SJSA1 (cell line): Measurements from ENCODE around the gene KRT73. TPM values are rescaled to one million over a fixed set of nuclear protein-coding genes. Genes with fewer than 3 reads are reported as not detected.

Experiments
- DNase-seq, 2 experiments: peaks; one replicate each; pipeline ENCODE4 v3.0.0-alpha.2; 2015 to 2020; ENCODE audit warnings: low spot score in 2 of 2, low read depth in 1 of 2
- H3K27ac ChIP-seq: fragments of 250-450 bp; sonication (Bioruptor Pico); 2 replicates; pipeline ENCODE4 v1.5.1; 2020; ENCODE audit warnings: mild to moderate bottlenecking, moderate library complexity
- H3K27me3 ChIP-seq: fragments of 250-450 bp; sonication (Bioruptor Pico); replicated peaks from 2 replicates; pipeline ENCODE4 v1.5.1; 2020; ENCODE audit warnings: mild to moderate bottlenecking, moderate library complexity
- H3K36me3 ChIP-seq: fragments of 250-450 bp; sonication (Bioruptor Pico); 2 replicates; pipeline ENCODE4 v1.5.1; 2020; ENCODE audit warnings: mild to moderate bottlenecking
- H3K4me1 ChIP-seq: fragments of 250-450 bp; sonication (Bioruptor Pico); replicated peaks from 2 replicates; pipeline ENCODE4 v1.6.1; 2021; ENCODE audit warnings: mild to moderate bottlenecking
- H3K4me3 ChIP-seq: fragments of 250-450 bp; sonication (Bioruptor Pico); 2 replicates; pipeline ENCODE4 v1.5.1; 2020; ENCODE audit warnings: mild to moderate bottlenecking
- H3K9me3 ChIP-seq: fragments of 250-450 bp; sonication (Bioruptor Pico); replicated peaks from 2 replicates; pipeline ENCODE4 v1.5.1; 2020; ENCODE audit warnings: mild to moderate bottlenecking
- total RNA-seq: library from RNA; depleted of rRNA; stranded (reverse); fragments of >200 nt; shearing (Covaris generic); gene quantifications from 2 replicates; pipeline ENCODE4 v1.2.3, GENCODE V29; 2014; rRNA removed

Gene KRT73
- not detected in 2 replicates for total RNA-seq

GRCh38 chr12:52618216-52618615, at the start of gene KRT73:
Gene KRT73, minus strand, starts transcription at chr12:52618559. Its CDS starts 35 bp downstream, at chr12:52618524.
- no peaks in the 10 kb centered on the region for H3K9me3 ChIP-seq
- DNase-seq, result no peak
- peaks cover 44% of the 10 kb centered on the region for H3K27me3 ChIP-seq
- no peaks in the 10 kb centered on the region for H3K36me3 ChIP-seq
- no peak within 1 kb of the TSS for H3K4me3 ChIP-seq
- no peaks in the 10 kb centered on the region for H3K4me1 ChIP-seq
- H3K27ac ChIP-seq, result no peak within 1 kb of the TSS

- Histone ChIP-seq H3K36me3 (peaks cover 45% of the 10 kb centered on the region), H3K9me3 (no peaks in the 10 kb centered on the region; the same call in 1 of the 2 replicates), H3K4me1 (peaks cover 13% of the 10 kb centered on the region), H3K4me3 (no peak overlapping the region), H3K27me3 (no peaks in the 10 kb centered on the region), H3K27ac (no peak overlapping the region)
- DNase-seq, result peak in 1 of 2 experiments; percentile 95
These were observed 49.6 kb upstream of the KRT73 start for GRCh38 chr12:52667931-52668330.

GRCh38 chr12:52667509-52667908, 49.1 kb upstream of the KRT73 start:
- no peaks in the 10 kb centered on the region for H3K27me3 ChIP-seq
- H3K4me1 ChIP-seq, result peaks cover 9% of the 10 kb centered on the region
- H3K9me3 ChIP-seq, result no peaks in the 10 kb centered on the region; the same call in 1 of the 2 replicates
- no peak overlapping the region for H3K4me3 ChIP-seq
- H3K27ac ChIP-seq, result no peak overlapping the region
- H3K36me3 ChIP-seq, result peaks cover 40% of the 10 kb centered on the region
- DNase-seq, result no peak

- DNase-seq, result no peak
- Histone ChIP-seq H3K27me3 (peaks cover 4% of the 10 kb centered on the region; the same call in 1 of the 2 replicates), H3K4me1 (no peaks in the 10 kb centered on the region), H3K4me3 (no peak overlapping the region), H3K9me3 (no peaks in the 10 kb centered on the region; the same call in 1 of the 2 replicates), H3K27ac (no peak overlapping the region), H3K36me3 (peaks cover 34% of the 10 kb centered on the region)
These were observed 48.1 kb upstream of the KRT73 start for GRCh38 chr12:52666471-52666870.

GRCh38 chr12:52663420-52663819, 45.1 kb upstream of the KRT73 start:
- Histone ChIP-seq H3K36me3 (peaks cover 7% of the 10 kb centered on the region), H3K4me3 (no peak overlapping the region), H3K27me3 (peaks cover 12% of the 10 kb centered on the region), H3K4me1 (no peaks in the 10 kb centered on the region), H3K9me3 (no peaks in the 10 kb centered on the region), H3K27ac (no peak overlapping the region)
- DNase-seq, result no peak

GRCh38 chr12:52662918-52663229, 44.5 kb upstream of the KRT73 start:
- peaks cover 12% of the 10 kb centered on the region for H3K27me3 ChIP-seq
- H3K4me3 ChIP-seq, result no peak overlapping the region
- no peak overlapping the region for H3K27ac ChIP-seq
- no peaks in the 10 kb centered on the region for H3K9me3 ChIP-seq
- no peaks in the 10 kb centered on the region for H3K4me1 ChIP-seq
- H3K36me3 ChIP-seq, result peaks cover 2% of the 10 kb centered on the region
- no peak for DNase-seq

- Histone ChIP-seq H3K4me3 (no peak overlapping the region), H3K27ac (no peak overlapping the region), H3K4me1 (no peaks in the 10 kb centered on the region), H3K27me3 (peaks cover 12% of the 10 kb centered on the region), H3K9me3 (no peaks in the 10 kb centered on the region), H3K36me3 (no peaks in the 10 kb centered on the region)
- DNase-seq, result no peak
These were observed 43.9 kb upstream of the KRT73 start for GRCh38 chr12:52662093-52662917.

GRCh38 chr12:52661668-52662067, 43.3 kb upstream of the KRT73 start:
- Histone ChIP-seq H3K27ac (no peak overlapping the region), H3K27me3 (peaks cover 12% of the 10 kb centered on the region), H3K36me3 (no peaks in the 10 kb centered on the region), H3K4me1 (no peaks in the 10 kb centered on the region), H3K4me3 (no peak overlapping the region), H3K9me3 (no peaks in the 10 kb centered on the region)
- no peak for DNase-seq

- Histone ChIP-seq H3K4me3 (no peak overlapping the region), H3K27me3 (peaks cover 12% of the 10 kb centered on the region), H3K4me1 (no peaks in the 10 kb centered on the region), H3K9me3 (no peaks in the 10 kb centered on the region), H3K36me3 (no peaks in the 10 kb centered on the region), H3K27ac (no peak overlapping the region)
- no peak for DNase-seq
These were observed 42.7 kb upstream of the KRT73 start for GRCh38 chr12:52660934-52661499.

- Histone ChIP-seq H3K36me3 (no peaks in the 10 kb centered on the region), H3K4me3 (no peak overlapping the region), H3K27me3 (peaks cover 16% of the 10 kb centered on the region), H3K9me3 (no peaks in the 10 kb centered on the region), H3K4me1 (no peaks in the 10 kb centered on the region), H3K27ac (no peak overlapping the region)
- no peak for DNase-seq
These were observed 41.6 kb upstream of the KRT73 start for GRCh38 chr12:52659951-52660350.

GRCh38 chr12:52659395-52659794, 41.0 kb upstream of the KRT73 start:
- DNase-seq, result no peak
- Histone ChIP-seq H3K4me1 (no peaks in the 10 kb centered on the region), H3K9me3 (no peaks in the 10 kb centered on the region), H3K36me3 (no peaks in the 10 kb centered on the region), H3K4me3 (no peak overlapping the region), H3K27ac (no peak overlapping the region), H3K27me3 (peaks cover 22% of the 10 kb centered on the region)

- Histone ChIP-seq H3K36me3 (no peaks in the 10 kb centered on the region), H3K9me3 (no peaks in the 10 kb centered on the region), H3K4me1 (no peaks in the 10 kb centered on the region), H3K27me3 (peaks cover 34% of the 10 kb centered on the region), H3K4me3 (no peak overlapping the region), H3K27ac (no peak overlapping the region)
- DNase-seq, result no peak
These were observed 39.8 kb upstream of the KRT73 start for GRCh38 chr12:52658196-52658595.

- Histone ChIP-seq H3K4me1 (no peaks in the 10 kb centered on the region), H3K27ac (no peak overlapping the region), H3K9me3 (no peaks in the 10 kb centered on the region), H3K36me3 (no peaks in the 10 kb centered on the region), H3K4me3 (no peak overlapping the region), H3K27me3 (peaks cover 41% of the 10 kb centered on the region)
- no peak for DNase-seq
These were observed 39.0 kb upstream of the KRT73 start for GRCh38 chr12:52657250-52657902.

GRCh38 chr12:52656616-52657015, 38.3 kb upstream of the KRT73 start:
- no peaks in the 10 kb centered on the region for H3K36me3 ChIP-seq
- no peak overlapping the region for H3K4me3 ChIP-seq
- no peaks in the 10 kb centered on the region for H3K4me1 ChIP-seq
- no peaks in the 10 kb centered on the region for H3K9me3 ChIP-seq
- H3K27ac ChIP-seq, result no peak overlapping the region
- DNase-seq, result no peak
- H3K27me3 ChIP-seq, result peaks cover 39% of the 10 kb centered on the region
